Chondrocyte (in vitro differentiated cells): ENCODE measurements around the gene HOXC11. TPM values are rescaled to one million over a fixed set of nuclear protein-coding genes. Genes with fewer than 3 reads are reported as not detected.

Experiments
- DNase-seq: peaks from one replicate; pipeline ENCODE4 v3.0.0; 2021; ENCODE audit warnings: mixed read lengths, low spot score
- H3K27ac Mint-ChIP-seq: one replicate; pipeline ENCODE4 v1.8.0; 2021; ENCODE audit warnings: mild to moderate bottlenecking, moderate library complexity, mixed read lengths; ENCODE audit not compliant: unreplicated experiment
- H3K27me3 Mint-ChIP-seq: 2 replicates; pipeline ENCODE4 v1.8.0; 2021; ENCODE audit warnings: low read depth, mixed read lengths
- H3K36me3 Mint-ChIP-seq: 2 replicates; pipeline ENCODE4 v1.8.0; 2021; ENCODE audit warnings: low read depth, mixed read lengths
- H3K4me1 Mint-ChIP-seq: 2 replicates; pipeline ENCODE4 v1.8.0; 2021; ENCODE audit warnings: low read depth, mild to moderate bottlenecking, mixed read lengths
- H3K4me3 Mint-ChIP-seq: one replicate; pipeline ENCODE4 v1.8.0; 2021; ENCODE audit warnings: mild to moderate bottlenecking, moderate library complexity, mixed read lengths; ENCODE audit not compliant: unreplicated experiment
- H3K9me3 Mint-ChIP-seq: 2 replicates; pipeline ENCODE4 v1.8.0; 2021; ENCODE audit warnings: low read depth, mixed read lengths
- long read RNA-seq: library from polyadenylated mRNA; stranded (forward); transcript quantifications from one replicate; pipeline ENCODE4 v2.0.0, GENCODE V29; 2021
- total RNA-seq: library from RNA; stranded (reverse); gene quantifications from 3 replicates; pipeline ENCODE4 v1.2.1, GENCODE V29; 2021
- TF ChIP-seq, protein P1 (sequence below): fragments of 200-600 bp; sonication (generic); IDR thresholded peaks from 2 replicates; pipeline ENCODE4 v1.5.0; 2021; ENCODE audit warnings: antibody characterized with exemption, mild to moderate bottlenecking, moderate library complexity

Gene HOXC11
- total RNA-seq: not detected in 3 replicates
- long read RNA-seq: 0 reads

- peaks cover 16% of the 10 kb centered on the region for H3K4me1 Mint-ChIP-seq
- H3K9me3 Mint-ChIP-seq: no peaks in the 10 kb centered on the region
- peaks cover 4% of the 10 kb centered on the region for H3K36me3 Mint-ChIP-seq
- DNase-seq: no peak
- peak within 1 kb of the TSS; percentile 19 for H3K4me3 Mint-ChIP-seq
- peaks cover 84% of the 10 kb centered on the region for H3K27me3 Mint-ChIP-seq
- H3K27ac Mint-ChIP-seq: no peak within 1 kb of the TSS
- TF ChIP-seq, protein P1, sequence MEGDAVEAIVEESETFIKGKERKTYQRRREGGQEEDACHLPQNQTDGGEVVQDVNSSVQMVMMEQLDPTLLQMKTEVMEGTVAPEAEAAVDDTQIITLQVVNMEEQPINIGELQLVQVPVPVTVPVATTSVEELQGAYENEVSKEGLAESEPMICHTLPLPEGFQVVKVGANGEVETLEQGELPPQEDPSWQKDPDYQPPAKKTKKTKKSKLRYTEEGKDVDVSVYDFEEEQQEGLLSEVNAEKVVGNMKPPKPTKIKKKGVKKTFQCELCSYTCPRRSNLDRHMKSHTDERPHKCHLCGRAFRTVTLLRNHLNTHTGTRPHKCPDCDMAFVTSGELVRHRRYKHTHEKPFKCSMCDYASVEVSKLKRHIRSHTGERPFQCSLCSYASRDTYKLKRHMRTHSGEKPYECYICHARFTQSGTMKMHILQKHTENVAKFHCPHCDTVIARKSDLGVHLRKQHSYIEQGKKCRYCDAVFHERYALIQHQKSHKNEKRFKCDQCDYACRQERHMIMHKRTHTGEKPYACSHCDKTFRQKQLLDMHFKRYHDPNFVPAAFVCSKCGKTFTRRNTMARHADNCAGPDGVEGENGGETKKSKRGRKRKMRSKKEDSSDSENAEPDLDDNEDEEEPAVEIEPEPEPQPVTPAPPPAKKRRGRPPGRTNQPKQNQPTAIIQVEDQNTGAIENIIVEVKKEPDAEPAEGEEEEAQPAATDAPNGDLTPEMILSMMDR: no peak
Observed at GRCh38 chr12:53972722-53973235, at the start of gene HOXC11. HOXC11 (plus strand) TSS chr12:53973126; CDS start chr12:53973242, 116 bp downstream.

- no peak overlapping the region for H3K27ac Mint-ChIP-seq
- no peaks in the 10 kb centered on the region for H3K36me3 Mint-ChIP-seq
- TF ChIP-seq, protein P1: no peak
- peaks cover 4% of the 10 kb centered on the region for H3K9me3 Mint-ChIP-seq
- no peak overlapping the region for H3K4me3 Mint-ChIP-seq
- no peak for DNase-seq
- H3K27me3 Mint-ChIP-seq: peaks cover 72% of the 10 kb centered on the region
- no peaks in the 10 kb centered on the region for H3K4me1 Mint-ChIP-seq
Observed at GRCh38 chr12:53924521-53925405, 48.2 kb upstream of the HOXC11 start.

DNA sequence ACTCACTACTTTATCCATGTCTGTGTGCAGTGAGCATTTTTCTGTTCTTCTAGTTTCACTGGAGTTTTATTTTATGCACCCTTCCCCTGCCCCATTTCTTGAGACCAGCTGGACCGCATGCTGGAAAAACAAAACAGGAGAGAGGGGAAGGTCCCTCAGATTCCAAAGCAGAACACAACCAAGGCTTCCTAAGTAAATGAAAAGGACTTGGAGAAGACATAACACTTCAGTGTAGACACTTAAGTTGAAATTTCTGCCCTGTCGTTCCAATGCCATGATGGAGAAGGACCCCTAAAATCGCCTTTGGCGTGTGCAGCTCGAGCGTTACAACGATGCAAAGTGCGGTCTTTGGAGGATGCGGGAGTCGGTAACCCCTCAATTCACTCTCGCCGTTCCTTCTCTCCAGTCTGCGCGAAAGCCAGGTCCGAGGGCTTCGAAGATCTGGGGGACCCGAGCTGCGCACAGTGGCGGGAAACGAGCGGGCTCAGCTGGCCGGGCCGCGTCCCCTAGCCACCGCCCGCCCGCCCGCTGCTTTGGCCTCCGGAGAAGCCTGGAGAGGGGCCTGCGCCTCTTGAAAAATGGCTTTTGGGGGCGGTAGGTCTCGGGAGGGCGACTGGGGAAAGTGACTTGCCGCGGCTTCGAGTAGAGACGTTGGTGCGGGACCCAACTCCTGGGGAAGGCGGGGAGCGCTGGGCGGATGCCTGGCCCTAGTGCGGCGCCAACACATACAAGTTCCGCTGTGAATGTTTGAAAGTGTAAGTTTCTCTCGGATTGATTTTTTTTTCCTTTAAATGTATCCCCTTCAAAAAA is 45.5 kb upstream of the HOXC11 start:
- Mint-ChIP-seq H3K4me3 (no peak overlapping the region), H3K27ac (no peak overlapping the region), H3K4me1 (no peaks in the 10 kb centered on the region), H3K9me3 (peaks cover 4% of the 10 kb centered on the region), H3K27me3 (peaks cover 79% of the 10 kb centered on the region), H3K36me3 (no peaks in the 10 kb centered on the region)
- TF ChIP-seq, protein P1: no peak
- no peak for DNase-seq

GRCh38 chr12:53928054-53928835 is 44.7 kb upstream of the HOXC11 start:
- Mint-ChIP-seq H3K36me3 (no peaks in the 10 kb centered on the region), H3K4me3 (no peak overlapping the region), H3K27me3 (peaks cover 80% of the 10 kb centered on the region), H3K4me1 (no peaks in the 10 kb centered on the region), H3K27ac (no peak overlapping the region), H3K9me3 (peaks cover 4% of the 10 kb centered on the region)
- no peak for DNase-seq
- TF ChIP-seq, protein P1: no peak
